H1 (cell line): Measurements from ENCODE around the gene RPTOR. TPM values are rescaled to one million over a fixed set of nuclear protein-coding genes. Genes with fewer than 3 reads are reported as not detected.

Experiments
- CTCF ChIA-PET: fragments of 300-600 bp; sonication (Branson Sonifier 250); formaldehyde crosslinking; loops from one replicate; lab custom pipeline; 2021; ENCODE audit not compliant: partially characterized antibody; lab: Charles Lee
- POLR2A ChIA-PET: fragments of 300-600 bp; sonication (Branson Sonifier 250); formaldehyde crosslinking; loops from one replicate; lab custom pipeline; 2021; ENCODE audit warnings: inconsistent platforms; ENCODE audit not compliant: partially characterized antibody; lab: Charles Lee
- DNase-seq, 2 experiments: peaks; one replicate each; pipeline versions ENCODE4 v3.0.0 to v3.0.0-alpha.2; 2010 to 2022; ENCODE audit warnings: low spot score in 2 of 2, low read depth in 1 of 2, mixed read lengths in 1 of 2
- FAIRE-seq: peaks from 2 replicates; lab custom pipeline; 2011; peaks lifted over from hg19 to GRCh38; lab: Jason Lieb, UNC
- H2AFZ ChIP-seq: 2 replicates; pipeline ENCODE4 v1.8.1; 2012; ENCODE audit warnings: low read length, inconsistent platforms
- H2AK5ac ChIP-seq: 2 replicates; pipeline ENCODE4 v1.6.1; 2013; ENCODE audit warnings: low read depth, low read length
- H2BK120ac ChIP-seq: replicated peaks from 2 replicates; pipeline ENCODE3; 2013; ENCODE audit warnings: low read depth, low read length, inconsistent platforms
- H2BK12ac ChIP-seq: 2 replicates; pipeline ENCODE4 v1.6.1; 2013; ENCODE audit warnings: low read depth, low read length
- H2BK15ac ChIP-seq: 2 replicates; pipeline ENCODE4 v1.6.1; 2013; ENCODE audit warnings: low read length
- H2BK20ac ChIP-seq: 2 replicates; pipeline ENCODE4 v1.6.1; 2013; ENCODE audit warnings: low read length
- H2BK5ac ChIP-seq: 2 replicates; pipeline ENCODE4 v1.6.1; 2013; ENCODE audit warnings: low read depth, low read length
- H3K14ac ChIP-seq: 2 replicates; pipeline ENCODE4 v1.6.1; 2013; ENCODE audit warnings: inconsistent platforms; ENCODE audit not compliant: insufficient read length
- H3K18ac ChIP-seq: 2 replicates; pipeline ENCODE4 v1.6.1; 2013; ENCODE audit warnings: low read length; ENCODE audit errors: extremely low read depth
- H3K23ac ChIP-seq: 2 replicates; pipeline ENCODE4 v1.6.1; 2013; ENCODE audit warnings: inconsistent platforms; ENCODE audit not compliant: insufficient read length
- H3K23me2 ChIP-seq: 2 replicates; pipeline ENCODE4 v1.6.1; 2013; ENCODE audit warnings: low read depth, low read length
- H3K27ac ChIP-seq: 2 replicates; pipeline ENCODE4 v1.6.1; 2011; ENCODE audit warnings: low read depth, low read length, inconsistent platforms
- H3K27me3 ChIP-seq, 4 experiments: replicated peaks in 1 of 4; 1 replicate in 1 of 4; 2 replicates in 3 of 4; pipeline versions ENCODE4 v1.6.1 to v1.8.1; 2011 to 2013; ENCODE audit warnings: low read length in 3 of 4, mild to moderate bottlenecking in 3 of 4, inconsistent platforms in 2 of 4, mixed read lengths in 2 of 4, moderate library complexity in 1 of 4; ENCODE audit not compliant: control insufficient read depth in 3 of 4, insufficient read depth in 3 of 4; ENCODE audit errors: extremely low read depth in 1 of 4
- H3K36me3 ChIP-seq, 4 experiments: 2 replicates each; pipeline versions ENCODE4 v1.6.1 to v1.8.1; 2011 to 2013; ENCODE audit warnings: mild to moderate bottlenecking in 4 of 4, low read length in 3 of 4, moderate library complexity in 2 of 4, control low read depth in 1 of 4, inconsistent platforms in 1 of 4; ENCODE audit not compliant: insufficient read depth in 4 of 4, control insufficient read depth in 2 of 4
- H3K4ac ChIP-seq: replicated peaks from 2 replicates; pipeline ENCODE3; 2013; ENCODE audit warnings: low read length, low read depth, mixed read lengths, inconsistent platforms; ENCODE audit not compliant: insufficient read length
- H3K4me1 ChIP-seq, 4 experiments: replicated peaks in 1 of 4; 1 replicate in 1 of 4; 2 replicates in 3 of 4; pipeline versions ENCODE4 v1.6.1 to v1.8.1; 2011 to 2013; ENCODE audit warnings: low read length in 3 of 4, inconsistent platforms in 2 of 4, mixed read lengths in 1 of 4; ENCODE audit not compliant: insufficient read depth in 4 of 4, control insufficient read depth in 3 of 4
- H3K4me2 ChIP-seq, 2 experiments: 2 replicates each; pipeline versions ENCODE4 v1.6.1 to v1.8.1; 2011 to 2013; ENCODE audit warnings: low read depth in 2 of 2, low read length in 2 of 2, control low read depth in 1 of 2, inconsistent platforms in 1 of 2, mild to moderate bottlenecking in 1 of 2; ENCODE audit not compliant: insufficient read depth in 1 of 2
- H3K4me3 ChIP-seq, 4 experiments: fragments of 200-600, 300-600 bp in 1 of 4; sonication (generic), shearing (Covaris generic), sonication (Bioruptor Twin) in 1 of 4; 2 replicates each; pipeline versions ENCODE4 v1.5.1 to v1.8.1; 2011 to 2016; ENCODE audit warnings: low read length in 4 of 4, low read depth in 3 of 4, control low read depth in 2 of 4, inconsistent platforms in 2 of 4, mild to moderate bottlenecking in 2 of 4, mixed read lengths in 1 of 4, moderate library complexity in 1 of 4; ENCODE audit not compliant: insufficient read depth in 2 of 4; ENCODE audit errors: extremely low read depth in 1 of 4
- H3K56ac ChIP-seq: replicated peaks from 2 replicates; pipeline ENCODE3; 2013; ENCODE audit warnings: low read depth, mild to moderate bottlenecking, mixed read lengths, low read length, inconsistent platforms; ENCODE audit not compliant: insufficient read length
- H3K79me1 ChIP-seq: 2 replicates; pipeline ENCODE4 v1.6.1; 2013; ENCODE audit warnings: low read depth, low read length, control low read depth
- H3K79me2 ChIP-seq, 2 experiments: 2 replicates each; pipeline versions ENCODE4 v1.6.1 to v1.8.1; 2012 to 2013; ENCODE audit warnings: low read length in 2 of 2, mild to moderate bottlenecking in 2 of 2, inconsistent platforms in 1 of 2; ENCODE audit not compliant: insufficient read depth in 2 of 2, control insufficient read depth in 1 of 2
- H3K9ac ChIP-seq, 4 experiments: replicated peaks in 1 of 4; 1 replicate in 1 of 4; 2 replicates in 3 of 4; pipeline versions ENCODE4 v1.6.1 to v1.8.1; 2011 to 2013; ENCODE audit warnings: low read depth in 3 of 4, low read length in 3 of 4, control low read depth in 2 of 4, mild to moderate bottlenecking in 2 of 4, moderate library complexity in 2 of 4, inconsistent platforms in 1 of 4; ENCODE audit errors: extremely low read depth in 1 of 4
- H3K9me3 ChIP-seq, 2 experiments: 2 replicates each; pipeline versions ENCODE4 v1.6.1 to v1.8.1; 2012 to 2013; ENCODE audit warnings: mild to moderate bottlenecking in 2 of 2, moderate library complexity in 2 of 2, control low read depth in 1 of 2, inconsistent platforms in 1 of 2, low read depth in 1 of 2, low read length in 1 of 2, mixed read lengths in 1 of 2; ENCODE audit not compliant: insufficient read depth in 2 of 2
- H4K20me1 ChIP-seq, 2 experiments: replicated peaks in 1 of 2; 2 replicates each; pipeline versions ENCODE3 to v1.8.1; 2011 to 2013; ENCODE audit warnings: inconsistent platforms in 2 of 2, low read length in 2 of 2, mild to moderate bottlenecking in 1 of 2; ENCODE audit not compliant: insufficient read depth in 2 of 2, control insufficient read depth in 1 of 2
- H4K5ac ChIP-seq: 2 replicates; pipeline ENCODE4 v1.6.1; 2013; ENCODE audit warnings: low read length, low read depth, mixed read lengths, inconsistent platforms; ENCODE audit not compliant: insufficient read length
- H4K8ac ChIP-seq: 2 replicates; pipeline ENCODE4 v1.8.0; 2013; ENCODE audit warnings: mild to moderate bottlenecking, moderate library complexity, low read length, inconsistent platforms; ENCODE audit not compliant: insufficient read depth; ENCODE audit errors: extremely low read depth
- H4K91ac ChIP-seq: replicated peaks from 2 replicates; pipeline ENCODE3; 2013; ENCODE audit warnings: low read length, mixed read lengths, inconsistent platforms; ENCODE audit not compliant: insufficient read length
- ATF3 ChIP-seq: IDR thresholded peaks from 2 replicates; pipeline ENCODE4 v1.6.1; 2011; ENCODE audit warnings: low read depth, mild to moderate bottlenecking, low read length; ENCODE audit not compliant: insufficient read depth
- BACH1 ChIP-seq: IDR thresholded peaks from 2 replicates; pipeline ENCODE4 v1.6.1; 2012; ENCODE audit warnings: low read length, improper control_type of control experiment
- JUND ChIP-seq: IDR thresholded peaks from 2 replicates; pipeline ENCODE4 v1.6.1; 2011; ENCODE audit warnings: mild to moderate bottlenecking, improper control_type of control experiment, low read length
- KDM5A ChIP-seq: fragments of 200-600 bp; IDR thresholded peaks from 2 replicates; pipeline ENCODE4 v1.7.1; 2012; ENCODE audit warnings: mild to moderate bottlenecking, low read length, inconsistent platforms, mixed read lengths
- POLR2A ChIP-seq, 2 experiments: IDR thresholded peaks; 1 replicate in 1 of 2; 2 replicates in 1 of 2; pipeline ENCODE4 v1.6.1; 2011; ENCODE audit warnings: low read depth in 2 of 2, low read length in 2 of 2, mild to moderate bottlenecking in 2 of 2; ENCODE audit errors: control extremely low read depth in 1 of 2
- SIRT6 ChIP-seq: IDR thresholded peaks from one replicate; pipeline ENCODE4 v1.7.1; 2012; ENCODE audit warnings: low read length, inconsistent platforms
- SUZ12 ChIP-seq: fragments of 200-600 bp; sonication (generic); IDR thresholded peaks from 2 replicates; pipeline ENCODE4 v1.6.1; 2012; ENCODE audit warnings: mild to moderate bottlenecking, inconsistent platforms, low read length, moderate library complexity, mixed read lengths
- TCF12 ChIP-seq: IDR thresholded peaks from 2 replicates; pipeline ENCODE4 v1.6.1; 2011; ENCODE audit warnings: low read depth, mild to moderate bottlenecking, low read length
- TEAD4 ChIP-seq: IDR thresholded peaks from 2 replicates; pipeline ENCODE4 v1.6.1; 2012; ENCODE audit warnings: low read depth, low read length, inconsistent platforms, mixed read lengths
- WGBS, 2 experiments: shearing (Covaris generic) in 1 of 2; methylation state at CpG; one replicate each; pipeline versions ENCODE4 v1.1.6 to v1.1.7; 2013 to 2015; ENCODE audit warnings: low lambda C conversion rate in 2 of 2, mixed read lengths in 2 of 2, inconsistent platforms in 1 of 2, low coverage in 1 of 2, missing lambda C conversion rate in 1 of 2; ENCODE audit not compliant: insufficient replicate concordance in 2 of 2, insufficient coverage in 1 of 2, insufficient read length in 1 of 2; ENCODE audit errors: extremely low coverage in 1 of 2, missing lambda C conversion rate in 1 of 2; 5-methylcytosine and 5-hydroxymethylcytosine counted together
- polyA plus RNA-seq, 7 experiments: library from polyadenylated mRNA; depleted of rRNA in 3 of 7; stranded (reverse) in 5 of 7; unstranded in 2 of 7; fragments of >200 nt in 5 of 7; fragments of 200-250 nt in 2 of 7; gene quantifications; 1 replicate in 5 of 7; 2 replicates in 1 of 7; 4 replicates in 1 of 7; pipeline versions ENCODE4 v1.2.1 to v1.2.3, GENCODE V29; 2011 to 2013; ENCODE audit warnings: missing spikeins in 2 of 7, mixed read lengths in 2 of 7
- total RNA-seq: library from RNA; stranded (reverse); fragmentation: NEBNext Ultra II Directional; extraction: Animal tissue kit (Norgen Biotek cat#: 25700); gene quantifications from 2 replicates; pipeline ENCODE4 v1.2.1, GENCODE V29; 2021

RPTOR gene
- total and polyA plus RNA-seq, 2 of the 8 experiments (the other 6 are each of a cell fraction or from before 2014, with no cell fraction given), result 6.9 to 28.7 TPM

- H3K27ac ChIP-seq, result no peak overlapping the region
- H2BK20ac ChIP-seq, result no peak overlapping the region
- no peak overlapping the region for H2AFZ ChIP-seq
- H3K4me3 ChIP-seq, result no peak overlapping the region
- H3K18ac ChIP-seq, result no peak overlapping the region
- CTCF ChIA-PET, result interaction anchor here (0.9 to 1.0 kb wide), 2 partner anchors 12 to 51 kb away, joined by 3 read pairs; no protein-coding TSS in a partner anchor
- WGBS, 2 experiments, result 94% methylated on average over 15 of the region's 15 CpGs; no CpG with 5 or more reads in 1 of the 2 experiments
- H4K20me1 ChIP-seq, result no peaks in the 10 kb centered on the region
- no peak overlapping the region for H3K9ac ChIP-seq
- H3K56ac ChIP-seq, result no peak overlapping the region
- no peak for FAIRE-seq
- peaks cover 2% of the 10 kb centered on the region; the same call in 1 of the 2 replicates for H3K79me1 ChIP-seq
- H2BK12ac ChIP-seq, result no peak overlapping the region
- no peak overlapping the region for H2BK5ac ChIP-seq
- peaks cover 0 to 3% (median 0%) of the 10 kb centered on the region in 4 experiments; a peak in 1 of 8 replicates for H3K36me3 ChIP-seq
- no peak overlapping the region for H2BK120ac ChIP-seq
- no peak overlapping the region for H3K23ac ChIP-seq
- no peak overlapping the region for H3K4me2 ChIP-seq
- H3K79me2 ChIP-seq, result no peaks in the 10 kb centered on the region; a peak in 1 of 4 replicates
- peaks cover 0 to 2% (median 0%) of the 10 kb centered on the region in 4 experiments; a peak in 1 of 7 replicates for H3K4me1 ChIP-seq
- H2AK5ac ChIP-seq, result no peak overlapping the region
- H4K5ac ChIP-seq, result no peak overlapping the region
- H3K4ac ChIP-seq, result no peak overlapping the region
- H3K23me2 ChIP-seq, result peaks cover 3% of the 10 kb centered on the region; the same call in 1 of the 2 replicates
- no peak for DNase-seq
- H2BK15ac ChIP-seq, result no peak overlapping the region
- H3K9me3 ChIP-seq, result peaks cover 9 to 10% of the 10 kb centered on the region in 2 experiments; a peak in 3 of 4 replicates
- no peak overlapping the region for H4K91ac ChIP-seq
- no peaks in the 10 kb centered on the region for H3K27me3 ChIP-seq
- H4K8ac ChIP-seq, result no peak overlapping the region
- POLR2A ChIA-PET, result no interaction called here
- no peak for TF ChIP-seq KDM5A
- TF ChIP-seq POLR2A (IDR thresholded peaks at IDR 0.05; ENCODE audit: control extremely low read depth in 1 of 2, low read depth in 2 of 2, low read length in 2 of 2), result no peak
- TF ChIP-seq TCF12, result no peak
- no peak for TF ChIP-seq SIRT6
- TF ChIP-seq BACH1, result no peak
- no peak for TF ChIP-seq SUZ12
- TF ChIP-seq ATF3, result no peak
- no peak for TF ChIP-seq TEAD4
- TF ChIP-seq JUND, result no peak
- H3K14ac ChIP-seq, result no peak overlapping the region
Measured at GRCh38 chr17:80743181-80743771, 198.6 kb downstream of the RPTOR start.
